DMS153 (cell line): Measurements from ENCODE around the gene SAMD9L.

ENCODE experiments used
- DNase-seq: peaks from one replicate; lab custom pipeline; 2025; lab: John Stamatoyannopoulos, UW

Gene SAMD9L

DNA sequence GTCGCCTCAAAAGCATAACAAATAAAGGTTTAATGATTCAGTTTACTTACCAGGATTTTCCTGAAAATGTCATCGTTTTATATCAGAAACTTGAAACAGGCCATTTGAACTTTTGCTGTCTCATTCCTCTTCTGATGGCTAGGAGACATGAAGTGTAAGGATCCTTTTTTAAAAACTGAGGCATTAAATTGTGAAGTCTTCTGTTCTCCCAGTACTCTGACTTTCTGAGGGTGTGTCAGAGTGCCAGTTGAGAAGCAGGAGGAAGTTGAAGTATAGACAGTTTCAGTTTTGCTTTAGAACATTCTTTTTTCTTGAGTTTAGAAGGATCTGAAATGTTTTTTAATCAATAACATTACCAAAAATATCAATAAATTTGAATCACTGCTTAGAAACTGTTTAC, at the start of gene SAMD9L:
TSS of gene SAMD9L (minus strand) at position 242 of the 400 bp plus-strand sequence. CDS start 12,414 bp downstream, outside the sequence.
- DNase-seq = no peak

DNA sequence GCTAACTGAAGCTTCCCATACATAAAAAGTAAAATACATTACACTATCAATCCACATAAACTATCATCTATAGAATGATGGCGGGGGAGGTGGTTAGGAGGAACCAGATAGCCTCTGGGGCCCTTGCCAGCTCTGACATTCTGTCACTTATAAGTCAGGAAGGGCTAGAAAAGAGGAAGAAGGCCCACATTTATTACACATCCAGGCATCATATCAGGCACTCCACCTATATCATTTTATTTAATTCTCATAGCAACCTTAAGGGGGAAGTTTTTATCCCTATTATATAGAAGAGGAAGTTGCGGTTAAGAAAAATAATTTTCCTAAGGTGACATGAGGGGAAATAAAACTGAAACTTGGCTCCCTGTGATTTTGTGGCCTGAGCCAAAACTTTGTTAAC, 48.2 kb upstream of the SAMD9L start:
- no peak for DNase-seq

DNA sequence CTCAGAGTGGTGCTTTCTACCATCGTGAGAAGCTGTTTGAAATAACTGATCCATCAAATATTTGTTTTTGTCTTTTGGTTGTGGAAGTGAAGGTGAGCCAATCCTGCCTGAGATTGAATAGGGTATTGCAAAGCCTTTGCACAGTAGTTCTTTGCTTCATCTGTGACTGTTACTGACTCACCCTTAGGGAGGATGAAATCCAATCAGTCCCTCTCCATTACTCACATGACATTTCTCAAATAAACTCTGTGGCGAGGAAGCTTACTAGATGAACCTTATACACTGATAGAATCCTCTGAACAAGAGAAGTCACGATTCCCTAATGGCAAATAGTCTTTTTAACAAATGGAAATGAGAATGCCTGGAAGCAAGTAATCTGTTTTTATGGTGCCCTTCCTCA, 46.2 kb upstream of the SAMD9L start:
- no peak for DNase-seq

DNA sequence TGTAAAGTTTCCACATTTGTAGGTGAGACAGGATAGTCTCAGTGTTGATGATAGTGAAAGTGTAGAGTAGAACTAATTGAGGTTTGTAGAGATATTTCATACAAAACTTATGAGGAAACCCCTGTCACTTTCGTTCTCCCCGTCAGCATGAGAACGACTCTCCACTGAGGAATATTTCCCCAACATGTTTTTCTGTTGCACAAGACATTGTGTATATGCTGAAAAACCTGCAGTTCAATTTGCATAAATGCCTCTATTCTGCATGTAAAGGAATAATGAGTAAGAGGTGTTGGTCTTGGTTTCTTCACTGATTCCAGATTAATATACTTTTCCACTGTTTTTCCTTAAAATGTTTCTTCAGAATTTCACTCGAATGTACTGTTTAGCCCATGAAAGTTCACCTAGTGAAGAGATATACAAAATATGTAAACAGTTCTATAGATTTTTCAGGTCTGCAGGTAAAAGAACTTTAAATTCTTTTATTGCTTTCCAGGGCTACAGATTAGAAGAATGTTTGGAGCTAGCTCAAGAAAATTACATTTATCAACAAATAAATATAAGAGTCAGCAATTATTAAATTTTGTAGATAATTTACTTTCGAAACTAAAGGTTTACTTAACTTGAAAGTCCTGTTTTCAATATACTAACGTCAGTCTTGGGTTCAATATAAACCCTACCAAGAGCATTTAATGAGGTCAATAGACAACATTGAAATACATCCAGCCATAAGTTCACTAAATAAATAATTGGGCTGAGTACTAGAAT, 40.9 kb upstream of the SAMD9L start:
- DNase-seq = no peak

DNA sequence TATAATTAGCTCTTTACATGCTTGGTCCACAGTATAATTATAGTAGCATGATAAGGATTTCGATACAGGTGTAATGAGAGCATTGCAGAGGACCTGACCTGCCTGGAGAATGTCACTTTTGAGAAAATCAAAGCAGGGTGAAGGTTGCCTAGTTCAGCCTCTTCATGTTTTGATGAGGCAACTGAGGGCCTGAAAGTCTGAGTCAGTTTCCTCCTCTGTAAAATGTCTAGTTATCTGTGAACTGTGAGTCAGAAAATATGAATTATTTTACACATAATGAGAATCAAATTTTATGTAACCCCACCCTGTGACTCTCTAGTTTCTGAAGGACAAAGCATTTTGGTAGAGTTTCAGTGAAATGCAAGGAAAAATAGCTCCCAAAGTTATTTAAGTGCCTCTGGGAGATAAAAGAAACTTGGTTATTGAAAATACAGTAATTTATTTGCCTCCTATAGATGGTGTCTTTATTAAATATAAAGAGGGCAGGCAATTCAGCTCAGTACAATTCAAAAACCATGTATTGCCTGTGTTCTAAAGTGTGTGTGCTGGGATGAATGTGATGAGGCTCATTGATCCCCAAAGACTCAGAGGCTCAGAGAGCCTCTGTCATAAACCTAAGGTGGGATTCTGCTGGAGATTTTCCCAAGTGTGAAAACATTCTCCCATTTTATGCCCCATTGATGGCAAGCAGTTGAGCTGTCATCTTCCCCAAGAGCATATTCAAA, 37.3 kb upstream of the SAMD9L start:
- no peak for DNase-seq

DNA sequence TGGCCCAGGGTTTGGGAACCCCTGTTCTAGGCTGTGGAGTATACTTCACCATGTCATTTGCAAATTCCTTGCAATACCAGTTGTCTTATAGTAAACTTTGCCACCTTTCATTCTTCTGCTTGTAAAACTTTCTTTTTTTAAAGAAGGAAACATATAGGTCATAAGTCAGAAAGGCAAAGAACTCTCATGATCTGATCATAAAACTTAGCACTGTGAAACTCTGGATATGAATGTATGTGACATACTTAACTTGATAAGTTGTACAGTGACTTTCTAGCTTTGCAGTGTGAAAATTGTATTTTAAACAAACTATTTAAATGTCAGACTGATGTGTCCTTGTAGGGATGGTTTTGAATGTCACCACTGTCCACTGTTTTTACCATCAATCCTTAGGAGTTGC, 31.0 kb upstream of the SAMD9L start:
- DNase-seq = no peak

DNA sequence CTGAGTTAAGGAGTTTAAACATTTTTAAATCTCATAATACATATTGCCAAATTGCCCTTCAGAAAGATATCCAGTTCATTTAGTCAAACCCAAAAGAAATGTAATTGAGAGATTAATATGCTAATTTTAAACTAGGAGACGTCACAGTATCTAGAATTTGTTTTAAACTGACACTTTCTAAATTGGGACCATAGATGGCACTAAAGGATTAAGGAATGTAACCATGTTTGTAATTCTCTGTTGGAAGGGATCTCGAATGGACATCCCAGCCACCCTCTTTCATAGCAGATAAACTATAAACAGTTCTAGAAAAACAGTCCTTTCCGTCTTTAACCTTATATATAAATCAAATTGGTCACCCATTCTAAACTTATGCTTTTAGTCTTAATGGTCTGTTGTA, 30.0 kb upstream of the SAMD9L start:
- DNase-seq = peak; percentile 29

DNA sequence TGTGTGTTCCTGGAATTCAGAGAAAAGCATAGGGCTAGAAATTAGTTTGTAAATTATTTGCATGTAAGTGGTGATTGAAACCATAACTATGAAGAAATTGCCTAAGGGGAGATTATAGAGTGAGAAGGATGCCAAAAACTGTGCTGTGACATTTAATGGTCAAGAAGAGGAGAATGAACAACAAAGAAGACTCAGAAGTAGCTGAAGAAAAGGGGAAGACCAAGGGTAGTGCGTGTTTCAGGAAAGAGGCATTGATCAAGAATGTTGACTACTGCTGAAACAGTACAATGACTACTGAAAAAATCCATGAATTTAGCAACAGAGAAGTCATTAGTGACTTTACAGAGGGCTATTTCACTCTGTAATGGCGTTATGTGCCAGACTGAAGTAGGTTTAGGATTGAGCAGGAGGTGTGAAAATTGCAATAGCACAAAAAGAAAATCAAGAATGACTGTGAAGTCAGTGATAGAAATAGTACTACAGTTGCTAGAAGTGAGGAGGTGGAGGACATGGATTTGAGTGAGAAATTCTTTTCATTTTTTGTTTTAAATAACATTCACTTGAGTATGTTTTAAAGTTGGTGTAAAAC, 28.9 kb upstream of the SAMD9L start:
- DNase-seq = no peak

DNA sequence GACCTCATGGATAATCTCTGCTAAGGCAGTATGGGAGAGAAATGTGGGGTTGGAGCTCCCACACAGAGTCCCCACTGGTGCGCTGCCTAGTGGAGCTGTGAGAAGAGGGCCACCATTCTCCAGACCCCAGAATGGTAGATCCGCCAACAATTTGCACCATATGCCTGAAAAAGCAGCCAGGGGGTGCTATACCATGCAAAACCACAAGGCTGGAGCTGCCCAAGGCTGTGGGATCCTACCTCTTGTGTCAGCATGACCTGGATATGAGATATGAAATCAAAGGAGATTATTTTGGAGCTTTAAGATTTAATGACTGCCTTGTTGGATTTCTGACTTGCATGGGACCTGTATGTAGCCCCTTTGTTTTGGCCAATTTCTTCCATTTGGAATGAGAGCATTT, 27.0 kb upstream of the SAMD9L start:
- DNase-seq = no peak

DNA sequence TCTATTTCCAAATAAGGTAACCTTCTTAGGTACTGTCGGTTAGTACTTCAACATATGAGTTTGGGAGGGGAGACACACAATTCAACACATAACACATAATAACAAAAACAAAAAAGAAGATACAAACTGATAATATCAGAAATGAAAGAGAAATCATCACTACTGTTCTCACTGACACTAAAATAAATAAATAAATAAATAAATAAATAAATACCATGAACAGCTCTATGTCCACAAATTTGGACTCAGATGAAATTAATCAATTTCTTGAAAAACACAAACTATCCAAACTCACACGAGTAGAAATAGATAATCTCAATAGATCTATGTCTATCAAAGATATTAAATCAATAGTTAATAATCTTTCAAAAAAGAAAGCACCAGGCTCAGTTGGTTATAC, 24.5 kb upstream of the SAMD9L start:
- no peak for DNase-seq

DNA sequence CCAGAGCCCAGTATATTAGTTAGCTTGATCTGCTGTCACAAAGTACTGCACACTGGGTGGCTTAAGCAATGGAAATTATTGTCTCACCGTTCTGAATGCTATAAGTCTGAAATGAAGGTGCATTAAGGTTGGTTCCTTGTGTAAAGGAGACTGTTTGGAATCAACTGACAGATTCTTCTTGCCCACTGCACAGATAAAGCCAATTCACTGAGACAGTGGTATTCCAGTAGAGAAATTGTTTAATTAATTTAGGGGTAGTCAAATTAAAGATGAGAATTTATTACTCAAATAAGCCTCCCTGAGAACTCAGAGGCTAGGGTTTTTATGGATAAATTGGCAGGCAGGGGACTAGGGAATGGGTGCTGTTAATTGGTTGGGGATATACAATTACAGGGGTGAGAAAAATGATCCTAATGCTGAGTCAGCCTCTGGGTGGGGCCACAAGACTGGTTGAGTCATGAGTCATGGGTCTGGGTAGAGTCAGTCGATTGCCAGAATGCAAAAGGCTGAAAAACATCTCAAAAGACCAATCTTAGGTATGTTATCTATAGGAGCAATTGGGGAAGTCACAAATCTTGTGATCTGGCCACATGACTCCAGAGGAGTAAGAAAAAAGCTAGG, 23.5 kb upstream of the SAMD9L start:
- no peak for DNase-seq

DNA sequence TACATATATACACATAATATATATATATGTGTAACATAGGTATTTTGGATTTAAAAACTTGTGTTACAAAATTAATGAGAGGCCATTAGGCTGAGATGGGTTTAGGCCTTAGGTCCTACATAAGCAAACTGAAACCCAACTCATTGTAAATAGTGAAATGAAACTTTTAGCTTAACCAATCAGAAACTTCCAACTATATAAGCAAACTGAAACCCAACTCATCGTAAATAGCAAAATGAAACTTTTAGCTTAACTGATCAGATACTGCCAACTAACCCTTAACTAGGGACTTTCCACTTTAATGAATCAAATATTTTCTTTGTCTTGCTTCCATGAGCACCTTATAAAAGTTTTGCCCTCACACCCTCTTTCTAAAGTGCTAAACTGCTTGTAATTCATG, 17.3 kb upstream of the SAMD9L start:
- DNase-seq = no peak

DNA sequence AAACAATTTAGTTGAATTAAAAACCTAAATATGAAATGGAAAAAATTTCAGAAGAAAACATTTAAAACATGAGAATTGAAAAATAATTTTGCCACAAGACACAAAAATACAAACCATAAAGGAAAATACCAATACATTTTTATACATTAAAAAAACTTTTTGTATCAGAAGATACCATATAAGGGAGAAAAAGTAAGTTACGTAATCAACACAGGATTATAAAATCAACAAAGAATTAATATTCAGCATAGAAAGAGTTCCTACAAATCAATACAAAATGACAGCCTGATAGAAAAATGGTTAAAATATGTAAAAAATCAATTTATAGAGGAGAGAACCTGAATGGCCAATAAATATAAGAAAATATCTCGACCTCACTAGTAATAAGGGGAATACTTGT, 16.6 kb upstream of the SAMD9L start:
- DNase-seq = no peak

DNA sequence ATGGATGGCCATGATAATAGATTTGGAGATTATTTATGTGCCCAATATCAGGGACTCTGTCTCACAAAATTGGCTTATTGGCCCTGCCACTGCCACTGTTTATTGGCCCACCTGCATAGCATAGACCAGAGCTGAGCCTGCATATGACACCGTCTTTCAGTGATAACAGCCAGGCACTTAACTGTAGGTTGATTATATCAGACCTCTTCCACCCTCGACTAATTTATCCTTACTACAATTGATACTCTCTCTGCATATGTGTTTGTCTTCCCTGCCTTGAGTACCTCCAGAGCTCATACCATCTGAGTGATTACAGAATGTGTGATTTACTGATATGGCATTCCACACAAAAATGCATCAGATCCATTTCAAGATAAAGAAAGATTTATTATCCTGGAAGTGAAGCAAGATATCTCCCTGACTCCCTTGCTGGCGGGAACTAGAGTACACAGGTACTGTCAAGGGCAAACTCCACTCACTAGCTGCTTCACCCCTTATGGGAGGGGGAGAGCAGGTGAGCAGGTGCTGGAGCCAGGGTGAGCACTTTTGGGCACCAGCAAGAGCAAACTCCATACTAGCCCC, 13.1 kb upstream of the SAMD9L start:
- no peak for DNase-seq

DNA sequence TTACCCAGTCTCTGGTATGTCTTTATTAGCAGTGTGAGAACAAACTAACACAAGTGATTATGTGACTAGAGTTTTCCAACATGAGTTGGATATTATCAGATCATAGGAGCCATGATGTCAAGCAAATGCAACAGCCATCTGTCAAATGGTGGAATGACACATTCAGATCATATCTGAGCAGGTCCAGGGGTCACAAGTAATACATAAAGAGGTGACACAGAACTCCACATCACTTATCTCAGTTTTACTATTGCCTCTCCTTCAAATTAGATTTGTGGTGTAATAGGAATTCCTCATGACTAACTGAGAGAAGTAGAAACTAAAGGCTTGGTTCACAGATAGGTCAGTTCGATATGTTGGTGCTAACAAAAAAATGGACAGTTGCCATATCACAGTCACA, 12.2 kb upstream of the SAMD9L start:
- no peak for DNase-seq

DNA sequence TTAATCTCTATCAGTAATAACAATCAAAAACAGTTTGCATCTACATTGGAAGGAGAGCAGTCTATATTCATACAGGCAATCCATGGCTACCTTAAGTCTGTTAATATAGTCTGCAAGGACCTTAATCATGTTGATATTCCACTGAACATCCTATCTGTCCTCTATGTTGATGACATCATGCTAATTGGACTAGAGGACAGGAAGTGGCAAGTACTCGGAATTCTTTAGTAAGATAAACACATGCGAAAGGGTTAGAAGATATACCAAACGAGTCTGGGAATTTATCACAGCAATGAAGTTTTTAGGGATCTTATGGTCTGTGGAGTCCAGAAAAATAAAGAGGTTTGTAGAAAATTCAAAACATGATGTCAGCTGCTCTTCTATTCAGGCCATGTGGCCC, 11.3 kb upstream of the SAMD9L start:
- no peak for DNase-seq

DNA sequence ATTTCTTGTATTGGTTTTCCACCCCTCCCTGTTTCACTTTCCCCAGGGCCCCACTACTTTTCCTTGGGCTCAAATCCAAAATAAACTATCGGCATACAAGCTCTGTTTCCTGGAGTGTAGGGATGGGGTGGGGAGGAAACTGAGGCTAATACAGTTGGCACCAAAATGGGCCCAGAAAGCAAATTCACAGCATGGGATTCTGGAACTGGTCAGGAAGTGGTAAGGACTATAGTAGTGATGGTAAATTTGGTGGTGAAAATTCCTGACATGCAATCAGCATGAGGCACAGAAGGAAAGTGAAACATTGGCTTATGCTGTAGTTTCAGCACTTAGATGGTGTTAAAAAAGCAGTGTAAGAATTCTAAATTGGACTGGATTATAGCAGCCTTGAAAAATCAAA, 8.7 kb upstream of the SAMD9L start:
- no peak for DNase-seq

DNA sequence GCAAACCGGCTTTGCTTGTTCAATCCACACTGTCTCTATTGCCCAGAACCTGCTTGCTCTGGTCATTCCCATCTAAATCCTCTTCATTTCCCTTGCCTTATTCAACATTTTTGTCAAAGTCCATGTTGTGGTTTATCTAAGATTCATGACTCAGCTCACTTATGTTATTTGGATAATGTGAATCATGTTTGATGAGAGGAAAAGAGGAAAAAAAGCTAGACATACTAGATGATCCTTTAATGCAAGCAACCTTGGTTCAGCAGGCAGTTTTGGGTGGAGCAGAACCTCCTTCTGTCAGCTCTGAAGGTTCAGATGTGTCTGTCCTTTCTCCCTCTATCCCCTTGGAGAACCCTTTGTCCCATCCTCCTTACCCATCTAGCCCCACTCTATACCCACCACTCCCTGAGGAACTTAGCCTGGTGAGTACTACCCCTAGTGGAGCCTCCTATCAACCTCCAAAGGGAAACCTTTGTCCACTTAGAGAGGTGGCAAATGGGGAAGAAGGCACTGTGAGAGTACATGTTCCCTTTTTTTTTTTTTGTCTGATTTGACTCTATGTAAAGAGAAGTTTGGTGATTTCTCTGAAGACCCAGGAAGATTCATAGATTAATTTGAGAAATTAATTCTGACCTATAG, 2.1 kb upstream of the SAMD9L start:
- no peak for DNase-seq

DNA sequence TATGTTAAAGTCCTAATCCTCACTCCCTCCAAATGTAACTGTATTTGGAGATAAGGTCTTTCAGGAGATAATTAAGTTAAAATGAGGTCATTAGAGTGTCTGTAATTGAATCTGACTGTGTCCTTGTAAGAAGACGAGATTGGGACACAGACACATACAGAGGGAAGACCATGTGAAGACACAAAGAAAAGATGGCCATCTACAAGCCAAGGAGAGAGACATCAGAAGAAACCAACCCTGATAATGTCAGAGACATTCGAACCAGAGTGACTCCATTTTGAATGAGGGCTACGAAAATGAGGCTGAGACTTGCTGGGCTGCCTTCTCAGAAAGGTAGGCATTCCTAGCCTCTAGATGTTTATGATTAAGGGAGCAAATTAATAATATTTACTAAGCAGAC, 542 bp upstream of the SAMD9L start:
- no peak for DNase-seq

DNA sequence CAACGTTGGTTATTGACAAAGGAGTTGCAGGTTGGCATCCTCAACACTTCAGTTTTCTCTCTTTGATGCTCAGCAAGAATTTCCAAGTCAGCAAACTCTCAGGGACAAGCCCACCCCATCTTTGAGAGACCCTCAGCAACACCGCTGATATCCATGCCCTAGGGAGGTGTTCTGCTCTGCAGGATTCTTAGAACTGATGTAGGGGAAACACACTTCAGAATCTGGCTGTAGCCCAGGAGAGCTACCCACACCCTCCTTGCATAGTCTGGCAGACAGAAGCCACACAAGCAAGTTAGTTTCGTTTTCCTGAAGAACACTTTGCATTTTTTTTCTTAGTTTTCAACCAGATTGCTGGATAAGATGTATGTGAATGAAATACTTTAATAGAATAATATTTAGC, 822 bp downstream of the SAMD9L start:
- DNase-seq = peak; percentile 7

DNA sequence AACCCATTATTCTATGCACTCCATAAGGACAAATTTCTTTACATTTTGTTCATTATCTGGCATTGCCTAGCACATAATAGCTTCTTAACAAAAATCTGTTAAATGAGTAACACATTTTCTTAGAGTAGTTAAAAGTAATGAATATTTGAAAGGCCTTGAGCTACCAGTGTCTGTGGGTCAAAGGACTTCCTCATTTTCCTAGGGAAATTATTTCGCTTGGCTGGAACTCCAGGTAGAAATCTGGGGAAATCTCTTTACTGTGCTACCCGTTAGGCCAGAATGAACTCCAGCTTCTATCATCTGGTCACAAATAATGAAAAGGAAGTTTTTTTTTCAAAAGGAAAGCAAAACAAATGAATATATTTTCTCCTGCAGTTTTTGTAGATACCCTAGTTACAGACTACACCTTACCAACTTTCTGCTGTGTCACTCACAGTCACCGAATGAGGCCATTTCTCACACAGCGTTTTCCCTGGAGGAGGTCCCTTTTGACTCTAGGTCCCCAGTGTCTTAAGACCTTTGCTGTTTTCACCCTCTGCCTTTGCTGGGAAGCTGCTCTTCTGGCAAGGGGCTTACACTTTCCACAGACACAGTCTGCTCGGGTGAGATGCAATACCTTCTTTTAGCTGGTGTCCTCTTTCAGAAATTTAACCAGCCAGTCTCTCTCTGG, 1.6 kb downstream of the SAMD9L start:
- no peak for DNase-seq
